Esophagus muscularis mucosa (tissue), 4 donors: Measurements from ENCODE around the gene ISCA2.

Source experiments
- EP300 ChIP-seq: sonication (generic); formaldehyde crosslinking; IDR thresholded peaks from one replicate; pipeline ENCODE4 v1.6.1; 2017; ENCODE audit warnings: antibody characterized with exemption
- POLR2A ChIP-seq: fragments of 450-650 bp; IDR thresholded peaks from one replicate; pipeline ENCODE4 v1.6.1; 2017; ENCODE audit warnings: antibody characterized with exemption, moderate library complexity, mild to moderate bottlenecking, low read depth
- TF ChIP-seq, protein P1 (sequence below), 3 experiments: fragments of 200-600 bp in 2 of 3; fragments of 450-650 bp in 1 of 3; sonication (generic) in 2 of 3; IDR thresholded peaks; one replicate each; pipeline ENCODE4 v1.5.1; 2017 to 2019; ENCODE audit warnings: antibody characterized with exemption in 3 of 3, mild to moderate bottlenecking in 2 of 3, moderate library complexity in 1 of 3

DNA sequence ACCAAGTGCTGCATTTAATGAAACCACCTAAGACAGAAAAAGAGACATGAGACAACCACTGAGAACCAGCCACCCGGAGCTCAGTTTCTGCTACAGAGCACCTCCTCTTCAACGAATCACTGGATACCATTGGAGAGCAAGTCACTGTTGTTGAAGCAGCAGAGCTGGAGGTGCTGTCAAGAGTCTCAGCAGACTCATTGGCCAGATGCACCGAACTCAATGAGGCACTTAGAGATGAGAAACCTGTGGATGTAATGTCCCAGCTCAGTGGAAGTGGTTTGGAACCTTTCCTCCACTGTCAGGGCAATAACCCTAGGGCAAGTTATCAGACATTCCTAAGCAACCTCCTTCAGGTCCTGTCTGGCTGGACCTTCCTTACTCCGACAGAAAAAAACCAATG lies 13.5 kb upstream of the ISCA2 start:
- no peak for TF ChIP-seq EP300
- TF ChIP-seq, protein P1, sequence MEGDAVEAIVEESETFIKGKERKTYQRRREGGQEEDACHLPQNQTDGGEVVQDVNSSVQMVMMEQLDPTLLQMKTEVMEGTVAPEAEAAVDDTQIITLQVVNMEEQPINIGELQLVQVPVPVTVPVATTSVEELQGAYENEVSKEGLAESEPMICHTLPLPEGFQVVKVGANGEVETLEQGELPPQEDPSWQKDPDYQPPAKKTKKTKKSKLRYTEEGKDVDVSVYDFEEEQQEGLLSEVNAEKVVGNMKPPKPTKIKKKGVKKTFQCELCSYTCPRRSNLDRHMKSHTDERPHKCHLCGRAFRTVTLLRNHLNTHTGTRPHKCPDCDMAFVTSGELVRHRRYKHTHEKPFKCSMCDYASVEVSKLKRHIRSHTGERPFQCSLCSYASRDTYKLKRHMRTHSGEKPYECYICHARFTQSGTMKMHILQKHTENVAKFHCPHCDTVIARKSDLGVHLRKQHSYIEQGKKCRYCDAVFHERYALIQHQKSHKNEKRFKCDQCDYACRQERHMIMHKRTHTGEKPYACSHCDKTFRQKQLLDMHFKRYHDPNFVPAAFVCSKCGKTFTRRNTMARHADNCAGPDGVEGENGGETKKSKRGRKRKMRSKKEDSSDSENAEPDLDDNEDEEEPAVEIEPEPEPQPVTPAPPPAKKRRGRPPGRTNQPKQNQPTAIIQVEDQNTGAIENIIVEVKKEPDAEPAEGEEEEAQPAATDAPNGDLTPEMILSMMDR (IDR thresholded peaks at IDR 0.05): no peak
- no peak for TF ChIP-seq POLR2A
